Mammary epithelial cell (primary cell): ENCODE measurements around the gene TMPRSS13.

Experiments used
- EZH2 ChIP-seq: IDR thresholded peaks from 2 replicates; pipeline ENCODE4 v1.6.1; 2012; ENCODE audit warnings: low read length, inconsistent platforms, borderline replicate concordance
- TF ChIP-seq, protein P1 (sequence below), 2 donors: IDR thresholded peaks in 1 of 2; conservative IDR thresholded peaks in 1 of 2; 2 replicates each; pipeline ENCODE4 v1.5.1; 2011 to 2012; ENCODE audit warnings: inconsistent platforms in 2 of 2, low read length in 2 of 2, mild to moderate bottlenecking in 2 of 2, control low read depth in 1 of 2, low read depth in 1 of 2; ENCODE audit not compliant: insufficient read depth in 1 of 2; ENCODE audit errors: extremely low read depth in 1 of 2

DNA sequence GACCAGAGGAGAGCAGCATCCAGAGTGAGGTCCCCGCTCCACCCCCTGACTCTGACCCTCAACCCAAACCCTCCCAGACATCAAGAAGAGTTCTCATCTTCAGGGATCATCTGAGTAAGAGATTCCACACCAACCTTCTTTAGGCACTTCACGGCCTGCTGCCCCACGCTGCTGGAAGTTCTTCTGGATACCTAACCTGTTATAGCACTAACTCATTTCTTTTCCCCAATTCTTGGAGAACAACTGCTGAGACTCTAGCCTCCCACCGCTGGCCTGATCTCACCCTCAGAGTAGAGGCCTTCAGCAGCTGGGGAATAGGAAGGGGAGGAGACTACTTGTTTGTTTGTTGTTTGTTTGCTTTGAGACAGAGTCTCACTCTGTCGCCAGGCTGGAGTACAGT is 7.3 kb downstream of the TMPRSS13 start:
- TF ChIP-seq, protein P1, sequence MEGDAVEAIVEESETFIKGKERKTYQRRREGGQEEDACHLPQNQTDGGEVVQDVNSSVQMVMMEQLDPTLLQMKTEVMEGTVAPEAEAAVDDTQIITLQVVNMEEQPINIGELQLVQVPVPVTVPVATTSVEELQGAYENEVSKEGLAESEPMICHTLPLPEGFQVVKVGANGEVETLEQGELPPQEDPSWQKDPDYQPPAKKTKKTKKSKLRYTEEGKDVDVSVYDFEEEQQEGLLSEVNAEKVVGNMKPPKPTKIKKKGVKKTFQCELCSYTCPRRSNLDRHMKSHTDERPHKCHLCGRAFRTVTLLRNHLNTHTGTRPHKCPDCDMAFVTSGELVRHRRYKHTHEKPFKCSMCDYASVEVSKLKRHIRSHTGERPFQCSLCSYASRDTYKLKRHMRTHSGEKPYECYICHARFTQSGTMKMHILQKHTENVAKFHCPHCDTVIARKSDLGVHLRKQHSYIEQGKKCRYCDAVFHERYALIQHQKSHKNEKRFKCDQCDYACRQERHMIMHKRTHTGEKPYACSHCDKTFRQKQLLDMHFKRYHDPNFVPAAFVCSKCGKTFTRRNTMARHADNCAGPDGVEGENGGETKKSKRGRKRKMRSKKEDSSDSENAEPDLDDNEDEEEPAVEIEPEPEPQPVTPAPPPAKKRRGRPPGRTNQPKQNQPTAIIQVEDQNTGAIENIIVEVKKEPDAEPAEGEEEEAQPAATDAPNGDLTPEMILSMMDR (conservative IDR thresholded peaks at IDR 0.05 in 1 of 2, IDR thresholded peaks at IDR 0.05 in 1 of 2; ENCODE audit: extremely low read depth in 1 of 2, insufficient read depth in 1 of 2, low read depth in 1 of 2, low read length in 2 of 2) = no peak
- no peak for TF ChIP-seq EZH2
